KMS-11 (cell line): Measurements from ENCODE around the gene GPR137B.

Experiments used
- H2AFZ ChIP-seq: fragments of 200-600 bp; sonication (generic); 2 replicates; pipeline ENCODE4 v1.6.1; 2016; ENCODE audit warnings: antibody characterized with exemption, mixed run types, low read depth
- H3K27ac ChIP-seq: fragments of 200-600 bp; sonication (generic); 2 replicates; pipeline ENCODE4 v1.6.1; 2016; ENCODE audit warnings: mild to moderate bottlenecking, mixed run types
- H3K27me3 ChIP-seq: fragments of 200-600 bp; sonication (generic); 2 replicates; pipeline ENCODE4 v1.6.1; 2017; ENCODE audit warnings: mild to moderate bottlenecking, low read depth, mixed run types, moderate library complexity; ENCODE audit not compliant: insufficient read depth
- H3K36me3 ChIP-seq: fragments of 200-600 bp; sonication (generic); 2 replicates; pipeline ENCODE4 v1.6.1; 2017; ENCODE audit warnings: mild to moderate bottlenecking, mixed run types; ENCODE audit not compliant: insufficient read depth
- H3K4me1 ChIP-seq: fragments of 200-600 bp; sonication (generic); 2 replicates; pipeline ENCODE4 v1.6.1; 2016; ENCODE audit warnings: mild to moderate bottlenecking, low read depth, mixed run types; ENCODE audit not compliant: poor library complexity, severe bottlenecking
- H3K4me2 ChIP-seq: fragments of 200-600 bp; sonication (generic); 2 replicates; pipeline ENCODE4 v1.7.0; 2016; ENCODE audit warnings: mild to moderate bottlenecking, mixed run types
- H3K4me3 ChIP-seq: fragments of 200-600 bp; sonication (generic); IDR thresholded peaks from 2 replicates; pipeline ENCODE4 v1.6.1; 2017; ENCODE audit warnings: low read depth, low read length, mixed read lengths; ENCODE audit not compliant: insufficient read depth
- H3K79me2 ChIP-seq: fragments of 200-600 bp; sonication (generic); 2 replicates; pipeline ENCODE4 v1.6.1; 2016; ENCODE audit warnings: low read depth, mixed run types; ENCODE audit not compliant: insufficient read depth
- H3K9ac ChIP-seq: fragments of 200-600 bp; sonication (generic); 2 replicates; pipeline ENCODE4 v1.6.1; 2016; ENCODE audit warnings: mild to moderate bottlenecking, mixed run types
- H4K20me1 ChIP-seq: fragments of 200-600 bp; sonication (generic); 2 replicates; pipeline ENCODE4 v1.6.1; 2016; ENCODE audit warnings: mild to moderate bottlenecking, mixed run types; ENCODE audit not compliant: insufficient read depth
- CTCF ChIP-seq: fragments of 200-600 bp; sonication (generic); conservative IDR thresholded peaks from 2 replicates; pipeline ENCODE4 v1.6.1; 2017; ENCODE audit warnings: low read depth, mild to moderate bottlenecking, antibody characterized with exemption, low read length, moderate library complexity, mixed read lengths

The GPR137B gene

GRCh38 chr1:236144033-236144432 is 1.7 kb downstream of the GPR137B start:
- no peak overlapping the region for H2AFZ ChIP-seq
- no peak overlapping the region for H3K9ac ChIP-seq
- no peaks in the 10 kb centered on the region for H3K27me3 ChIP-seq
- H3K79me2 ChIP-seq = no peaks in the 10 kb centered on the region
- no peak overlapping the region for H3K4me3 ChIP-seq
- no peak overlapping the region for H3K4me2 ChIP-seq
- no peak overlapping the region for H3K27ac ChIP-seq
- peaks cover 5% of the 10 kb centered on the region for H3K4me1 ChIP-seq
- no peaks in the 10 kb centered on the region for H3K36me3 ChIP-seq
- TF ChIP-seq CTCF = no peak
- H4K20me1 ChIP-seq = no peaks in the 10 kb centered on the region

GRCh38 chr1:236144446-236145150 is 2.3 kb downstream of the GPR137B start:
- Histone ChIP-seq H3K36me3 (no peaks in the 10 kb centered on the region), H3K9ac (no peak overlapping the region), H3K27me3 (no peaks in the 10 kb centered on the region), H3K4me2 (no peak overlapping the region), H3K79me2 (no peaks in the 10 kb centered on the region), H2AFZ (no peak overlapping the region), H4K20me1 (no peaks in the 10 kb centered on the region), H3K27ac (no peak overlapping the region), H3K4me3 (no peak overlapping the region), H3K4me1 (peaks cover 5% of the 10 kb centered on the region)
- TF ChIP-seq CTCF = no peak

GRCh38 chr1:236147068-236147467 is 4.7 kb downstream of the GPR137B start:
- TF ChIP-seq CTCF = no peak
- Histone ChIP-seq H3K4me1 (peaks cover 5% of the 10 kb centered on the region), H4K20me1 (no peaks in the 10 kb centered on the region), H3K4me2 (no peak overlapping the region), H2AFZ (no peak overlapping the region), H3K27me3 (no peaks in the 10 kb centered on the region), H3K79me2 (no peaks in the 10 kb centered on the region), H3K9ac (no peak overlapping the region), H3K4me3 (no peak overlapping the region), H3K36me3 (no peaks in the 10 kb centered on the region), H3K27ac (no peak overlapping the region)

GRCh38 chr1:236147521-236148469 is 5.5 kb downstream of the GPR137B start:
- H3K4me3 ChIP-seq = no peak overlapping the region
- H3K4me2 ChIP-seq = no peak overlapping the region
- no peaks in the 10 kb centered on the region for H3K27me3 ChIP-seq
- no peak overlapping the region for H3K27ac ChIP-seq
- no peaks in the 10 kb centered on the region for H4K20me1 ChIP-seq
- no peak overlapping the region for H2AFZ ChIP-seq
- H3K79me2 ChIP-seq = no peaks in the 10 kb centered on the region
- H3K4me1 ChIP-seq = peaks cover 5% of the 10 kb centered on the region
- no peak overlapping the region for H3K9ac ChIP-seq
- no peaks in the 10 kb centered on the region for H3K36me3 ChIP-seq
- no peak for TF ChIP-seq CTCF
